Measurements from ENCODE around the gene HSPA4.

GRCh38 chr5:133025804-133026663 lies 25.8 kb upstream of the HSPA4 start, which contains the start of gene ZCCHC10:
- peak in 1 of 2 experiments; percentile 23; a peak in 1 of 4 replicates for TF ChIP-seq REST (IDR thresholded peaks at IDR 0.05; ENCODE audit: insufficient read depth in 1 of 2, low read depth in 2 of 2, low read length in 2 of 2)
- TF ChIP-seq SIN3A (IDR thresholded peaks at IDR 0.05; ENCODE audit: borderline replicate concordance, insufficient read depth, low read length): peak; percentile 28; the same call in 1 of the 2 replicates
